Lower leg skin (tissue), 4 donors: ENCODE measurements around the gene MAB21L2. TPM values are rescaled to one million over a fixed set of nuclear protein-coding genes. Genes with fewer than 3 reads are reported as not detected.

Experiments
- DNase-seq, 2 donors: peaks; one replicate each; pipeline ENCODE4 v3.0.0-alpha.2; 2019; ENCODE audit warnings: low spot score in 2 of 2
- H3K4me3 ChIP-seq: fragments of 200-600 bp; sonication (generic); 2 replicates; pipeline ENCODE4 v1.5.1; 2017; ENCODE audit warnings: mild to moderate bottlenecking, low read depth; ENCODE audit not compliant: poor library complexity, severe bottlenecking
- CTCF ChIP-seq, 3 donors: fragments of 450-650 bp; IDR thresholded peaks; one replicate each; pipeline ENCODE4 v1.5.1; 2016; ENCODE audit warnings: antibody characterized with exemption in 3 of 3, mild to moderate bottlenecking in 3 of 3, moderate library complexity in 2 of 3
- POLR2A ChIP-seq, 2 donors: fragments of 450-650 bp; IDR thresholded peaks; one replicate each; pipeline ENCODE4 v1.6.1; 2016 to 2017; ENCODE audit warnings: antibody characterized with exemption in 2 of 2, mild to moderate bottlenecking in 1 of 2, moderate library complexity in 1 of 2
- WGBS, 2 donors: methylation state at CpG; one replicate each; pipeline ENCODE4 v1.1.5; 2018; 5-methylcytosine and 5-hydroxymethylcytosine counted together
- intact Hi-C: fragments of 100-400 bp; cut with DNase I; formaldehyde crosslinking; loops from one replicate; pipeline ENCODE4 v1.15.0; 2023; ENCODE audit warnings: low total_unique reads
- total RNA-seq, 4 donors: library from RNA; depleted of rRNA; stranded (reverse); fragments of >200 nt; gene quantifications; one replicate each; pipeline ENCODE4 v1.1.0, GENCODE V29; 2016

MAB21L2 gene
- total RNA-seq, 4 donors from 2014 or later: not detected

GRCh38 chr4:150570862-150571261 lies 11.1 kb upstream of the MAB21L2 start:
- TF ChIP-seq POLR2A (IDR thresholded peaks at IDR 0.05): no peak
- TF ChIP-seq CTCF (IDR thresholded peaks at IDR 0.05): no peak
- no peak for DNase-seq
- H3K4me3 ChIP-seq: no peak overlapping the region
- WGBS, 2 donors: 75 to 76% methylated on average over 1 of the region's 1 CpG
- intact Hi-C loops: no loop called here

GRCh38 chr4:150572704-150573504 lies 9.0 kb upstream of the MAB21L2 start:
- DNase-seq: no peak
- H3K4me3 ChIP-seq: no peak overlapping the region
- intact Hi-C loops: no loop called here
- WGBS, 2 donors: 93 to 94% methylated on average over 5 of the region's 5 CpGs
- no peak for TF ChIP-seq CTCF (IDR thresholded peaks at IDR 0.05)
- TF ChIP-seq POLR2A (IDR thresholded peaks at IDR 0.05): no peak

DNA sequence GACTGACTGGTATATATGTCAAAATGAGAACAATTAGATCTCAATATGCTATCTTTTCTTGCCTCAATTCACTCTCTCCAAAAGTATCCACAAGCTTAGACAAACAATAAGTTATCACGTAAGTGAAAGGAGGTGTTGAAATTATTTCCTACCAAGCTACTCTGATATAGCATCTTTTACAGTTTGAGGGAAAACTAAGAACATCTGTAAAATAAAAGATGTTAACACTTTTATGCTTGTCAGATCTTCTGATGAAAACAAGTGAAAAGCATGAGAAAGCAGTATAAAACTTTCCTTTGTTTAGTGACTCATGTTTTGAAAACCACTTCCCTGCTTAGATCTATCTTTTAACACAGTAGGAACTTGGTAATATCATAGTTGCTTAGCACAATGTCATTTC lies 8.4 kb upstream of the MAB21L2 start:
- TF ChIP-seq POLR2A (IDR thresholded peaks at IDR 0.05) (no peak), CTCF (IDR thresholded peaks at IDR 0.05) (no peak)
- H3K4me3 ChIP-seq: no peak overlapping the region
- no peak for DNase-seq
- intact Hi-C loops: no loop called here
- 89 to 98% methylated on average over 1 of the region's 1 CpG for WGBS, 2 donors

- TF ChIP-seq POLR2A (IDR thresholded peaks at IDR 0.05): no peak
- TF ChIP-seq CTCF (IDR thresholded peaks at IDR 0.05): no peak
- intact Hi-C loops: no loop called here
- no peak overlapping the region for H3K4me3 ChIP-seq
- 97 to 98% methylated on average over 3 of the region's 3 CpGs for WGBS, 2 donors
- DNase-seq: no peak
These were observed 7.3 kb upstream of the MAB21L2 start for GRCh38 chr4:150574678-150575077.

DNA sequence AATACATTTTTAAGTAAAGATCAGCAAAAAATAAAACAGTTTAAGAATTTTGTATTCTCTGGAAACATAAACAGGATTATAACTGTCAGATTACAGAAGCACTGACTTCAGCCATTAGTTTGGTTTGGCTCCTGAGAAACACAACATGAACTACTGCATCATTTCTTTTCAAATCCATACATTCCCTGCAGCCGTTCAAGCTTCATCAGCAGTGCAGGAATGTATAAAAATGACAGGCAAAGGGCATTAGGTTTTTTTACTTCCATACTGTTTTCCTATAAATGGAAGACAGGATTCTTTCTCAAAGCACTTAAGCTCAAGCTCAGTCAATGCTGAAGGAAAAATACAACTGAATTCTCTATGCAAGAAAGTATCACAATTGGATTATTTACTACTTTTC lies 4.2 kb upstream of the MAB21L2 start:
- no peak for DNase-seq
- H3K4me3 ChIP-seq: no peak overlapping the region
- 79 to 86% methylated on average over 1 of the region's 1 CpG for WGBS, 2 donors
- no peak for TF ChIP-seq CTCF (IDR thresholded peaks at IDR 0.05)
- TF ChIP-seq POLR2A (IDR thresholded peaks at IDR 0.05): no peak
- intact Hi-C loops: no loop called here
